MM.1S (cell line): ENCODE results near the gene GNG11.

ENCODE experiments used
- CTCF ChIP-seq: fragments of 300-600 bp; sonication (generic); IDR thresholded peaks from 2 replicates; pipeline ENCODE4 v1.5.1; 2016; ENCODE audit warnings: antibody characterized with exemption, low read length, mixed read lengths
- EZH2 ChIP-seq: fragments of 300-600 bp; sonication (generic); optimal IDR thresholded peaks from 2 replicates; pipeline ENCODE3; 2017; ENCODE audit warnings: low read depth, mild to moderate bottlenecking, antibody characterized with exemption, low read length, mixed read lengths
- EZH2phosphoT487 ChIP-seq: fragments of 300-600 bp; sonication (generic); IDR thresholded peaks from 2 replicates; pipeline ENCODE4 v1.6.1; 2018; ENCODE audit warnings: antibody characterized with exemption, low read length

GRCh38 chr7:93927585-93927984 lies 6.0 kb downstream of the GNG11 start:
- TF ChIP-seq CTCF (no peak), EZH2 (no peak), EZH2phosphoT487 (no peak)
